GM12878 (cell line): ENCODE data around the gene DNAJC18. TPM values are rescaled to one million over a fixed set of nuclear protein-coding genes. Genes with fewer than 3 reads are reported as not detected.
A peak's percentile ranks its signal among the peaks of the same experiment; 100 is the strongest.

ENCODE experiments used
- ATAC-seq: fragments of 200-7000 bp; cut with Tn5 transposase; 3 replicates; pipeline ENCODE4 v1.9.1; 2020; ENCODE audit warnings: mild to moderate bottlenecking, moderate library complexity
- BruUV-seq: library from RNA; stranded (reverse); fragments of 400-500 nt; replicated peaks from 2 replicates; lab custom pipeline; 2021; lab: Mats Ljungman, UMichigan
- CTCF ChIA-PET: fragments of 300-600 bp; sonication (Branson Sonifier 250); formaldehyde crosslinking; extraction: SDS; loops from one replicate; lab custom pipeline; 2021; ENCODE audit warnings: inconsistent platforms; lab: Yijun Ruan, JAX
- POLR2A ChIA-PET: fragments of 350-600 bp; formaldehyde crosslinking; extraction: SDS; loops from one replicate; lab custom pipeline; 2021; ENCODE audit warnings: inconsistent platforms; lab: Charles Lee
- RAD21 ChIA-PET: fragments of 300-600 bp; sonication (Branson Sonifier 250); formaldehyde crosslinking; loops from one replicate; lab custom pipeline; 2023; ENCODE audit warnings: antibody characterized with exemption; ENCODE audit not compliant: unreplicated experiment; lab: Charles Lee
- SMC1A ChIA-PET: fragments of 300-600 bp; sonication (Branson Sonifier 250); formaldehyde crosslinking; loops from one replicate; lab custom pipeline; 2023; ENCODE audit not compliant: unreplicated experiment, uncharacterized antibody; lab: Charles Lee
- DNase-seq: peaks from one replicate; pipeline ENCODE4 v3.0.0-alpha.2; 2011; ENCODE audit warnings: low read depth, low spot score
- FAIRE-seq: peaks from 3 replicates; lab custom pipeline; 2011; peaks lifted over from hg19 to GRCh38; lab: Jason Lieb, UNC
- H2AFZ ChIP-seq: 2 replicates; pipeline ENCODE4 v1.6.0; 2011; ENCODE audit warnings: low read depth, low read length, control low read depth; ENCODE audit not compliant: control insufficient read depth
- H3K27ac ChIP-seq: 2 replicates; pipeline ENCODE4 v1.5.1; 2011; ENCODE audit warnings: control low read depth; ENCODE audit not compliant: control insufficient read depth, insufficient read depth
- H3K27me3 ChIP-seq, 2 experiments: replicated peaks in 1 of 2; 2 replicates each; pipeline versions ENCODE4 v1.6.0 to v1.6.1; 2011; ENCODE audit warnings: low read length in 1 of 2; ENCODE audit not compliant: control insufficient read depth in 2 of 2, insufficient read depth in 2 of 2
- H3K36me3 ChIP-seq, 2 experiments: 2 replicates each; pipeline ENCODE4 v1.5.1; 2011; ENCODE audit warnings: low read length in 1 of 2; ENCODE audit not compliant: control insufficient read depth in 2 of 2, insufficient read depth in 2 of 2
- H3K4me1 ChIP-seq: 2 replicates; pipeline ENCODE4 v1.6.1; 2011; ENCODE audit warnings: mild to moderate bottlenecking, low read length, moderate library complexity, mixed read lengths; ENCODE audit not compliant: control insufficient read depth, insufficient read depth
- H3K4me2 ChIP-seq: 2 replicates; pipeline ENCODE4 v1.6.0; 2011; ENCODE audit warnings: control low read depth; ENCODE audit not compliant: control insufficient read depth, insufficient read depth
- H3K4me3 ChIP-seq: fragments of 200-600 bp; sonication (generic); 2 replicates; pipeline ENCODE4 v1.5.1; 2016
- H3K79me2 ChIP-seq: 2 replicates; pipeline ENCODE4 v1.6.0; 2011; ENCODE audit warnings: low read length; ENCODE audit not compliant: control insufficient read depth, insufficient read depth
- H3K9ac ChIP-seq: 2 replicates; pipeline ENCODE4 v1.8.0; 2011; ENCODE audit warnings: low read length, control low read depth, mixed read lengths; ENCODE audit not compliant: control insufficient read depth, insufficient read depth
- H3K9me3 ChIP-seq: replicated peaks from 3 replicates; pipeline ENCODE4 v1.5.1; 2011; ENCODE audit warnings: mild to moderate bottlenecking, low read length; ENCODE audit not compliant: control insufficient read depth, insufficient read depth
- H4K20me1 ChIP-seq: 2 replicates; pipeline ENCODE4 v1.6.0; 2011; ENCODE audit not compliant: control insufficient read depth, insufficient read depth
- CBFB ChIP-seq: IDR thresholded peaks from 2 replicates; pipeline ENCODE4 v1.6.1; 2016; ENCODE audit warnings: antibody characterized with exemption, low read depth
- EED ChIP-seq: sonication (generic); IDR thresholded peaks from 2 replicates; pipeline ENCODE4 v1.6.1; 2016; ENCODE audit warnings: antibody characterized with exemption, low read depth
- EGR1 ChIP-seq, 2 experiments: IDR thresholded peaks; 1 replicate in 1 of 2; 2 replicates in 1 of 2; pipeline ENCODE4 v1.6.1; 2011 to 2012; ENCODE audit warnings: low read depth in 2 of 2, low read length in 2 of 2, borderline replicate concordance in 1 of 2, mild to moderate bottlenecking in 1 of 2, moderate library complexity in 1 of 2
- HCFC1 ChIP-seq: fragments of 150-350 bp; IDR thresholded peaks from 2 replicates; pipeline ENCODE4 v1.6.1; 2014; ENCODE audit warnings: low read length
- IKZF2 ChIP-seq, 2 experiments: fragments of 450-650 bp; IDR thresholded peaks; 2 replicates each; pipeline ENCODE4 v1.6.1; 2017; ENCODE audit warnings: mild to moderate bottlenecking in 2 of 2, moderate library complexity in 2 of 2
- IRF3 ChIP-seq: fragments of 450-650 bp; IDR thresholded peaks from 2 replicates; pipeline ENCODE4 v1.6.1; 2014; ENCODE audit warnings: mild to moderate bottlenecking
- MEF2B ChIP-seq: fragments of 450-650 bp; IDR thresholded peaks from 2 replicates; pipeline ENCODE4 v1.6.1; 2018; ENCODE audit warnings: mild to moderate bottlenecking, moderate library complexity; ENCODE audit not compliant: partially characterized antibody, poor library complexity, severe bottlenecking
- NFIC ChIP-seq: IDR thresholded peaks from 2 replicates; pipeline ENCODE4 v1.6.1; 2012; ENCODE audit warnings: low read depth, mild to moderate bottlenecking, inconsistent platforms, low read length, moderate library complexity
- NKRF ChIP-seq: fragments of 450-650 bp; conservative IDR thresholded peaks from 2 replicates; pipeline ENCODE4 v1.6.1; 2017; ENCODE audit warnings: mild to moderate bottlenecking, moderate library complexity
- PKNOX1 ChIP-seq: fragments of 450-650 bp; IDR thresholded peaks from 2 replicates; pipeline ENCODE4 v1.6.1; 2016; ENCODE audit warnings: mild to moderate bottlenecking
- RFX5 ChIP-seq: IDR thresholded peaks from 2 replicates; pipeline ENCODE4 v1.6.1; 2011; ENCODE audit warnings: low read depth, low read length, improper control_type of control experiment
- SMC3 ChIP-seq: IDR thresholded peaks from 2 replicates; pipeline ENCODE4 v1.6.1; 2011; ENCODE audit warnings: low read length, improper control_type of control experiment, borderline replicate concordance
- STAT3 ChIP-seq: IDR thresholded peaks from 2 replicates; pipeline ENCODE4 v1.6.1; 2011; ENCODE audit warnings: low read depth, low read length, improper control_type of control experiment
- WGBS: methylation state at CpG from one replicate; pipeline ENCODE4 v1.1.6; 2016; ENCODE audit warnings: low lambda C conversion rate; ENCODE audit not compliant: insufficient replicate concordance, insufficient coverage; ENCODE audit errors: missing lambda C conversion rate; 5-methylcytosine and 5-hydroxymethylcytosine counted together
- in situ Hi-C: fragments of 300-500 bp; cut with MboI; formaldehyde crosslinking; loops from 9 replicates; pipeline ENCODE4 v1.14.3; 2018; ENCODE audit warnings: mixed read lengths
- intact Hi-C: fragments of 100-400 bp; cut with micrococcal nuclease; formaldehyde crosslinking; loops from one replicate; pipeline ENCODE4 v1.14.2; 2022; ENCODE audit not compliant: unreplicated experiment
- polyA plus RNA-seq, 11 experiments: library from polyadenylated mRNA; depleted of rRNA in 4 of 11; unstranded in 6 of 11; stranded (reverse) in 5 of 11; fragments of >200 nt; fragmentation: Nextera tagmentation in 4 of 11; fragmentation: Illumina TruSeq in 1 of 11; extraction: Ambion mirVana in 4 of 11; extraction: Trizol in 1 of 11; gene quantifications; 1 replicate in 1 of 11; 2 replicates in 10 of 11; pipeline versions ENCODE4 v1.2.1 to v1.2.3, GENCODE V29; 2011 to 2016; ENCODE audit warnings: inconsistent platforms in 2 of 11, missing spikeins in 2 of 11, low read depth in 1 of 11
- total RNA-seq, 4 experiments: library from RNA; depleted of rRNA in 3 of 4; stranded (reverse); fragments of >200 nt in 3 of 4; fragmentation: Illumina TruSeq in 1 of 4; extraction: Trizol in 1 of 4; gene quantifications; 2 replicates each; pipeline versions ENCODE4 v1.2.1 to v1.2.3, GENCODE V29; 2013 to 2021

The DNAJC18 gene
- total and polyA plus RNA-seq, 10 of the 15 experiments (the other 5 are each of a cell fraction or from before 2014, with no cell fraction given) = 6.4 to 26.7 (median 17.7) TPM

GRCh38 chr5:139446956-139447779 is 7.8 kb upstream of the DNAJC18 start (continued):
- peak; percentile 89 for TF ChIP-seq MEF2B
- TF ChIP-seq PKNOX1 = peak; percentile 35; the same call in 1 of the 2 replicates
- peak; percentile 99 for TF ChIP-seq EED

- Histone ChIP-seq H3K4me2 (no peak overlapping the region), H2AFZ (no peak overlapping the region), H3K9me3 (no peaks in the 10 kb centered on the region; the same call in 1 of the 3 replicates), H3K9ac (no peak overlapping the region), H3K4me3 (no peak overlapping the region), H3K36me3 (no peaks in the 10 kb centered on the region), H3K27me3 (no peaks in the 10 kb centered on the region), H3K79me2 (no peaks in the 10 kb centered on the region), H3K27ac (no peak overlapping the region), H4K20me1 (no peaks in the 10 kb centered on the region), H3K4me1 (peaks cover 27% of the 10 kb centered on the region)
- ATAC-seq (no peak), FAIRE-seq (no peak), DNase-seq (no peak)
- RAD21 ChIA-PET = interaction anchor here (0.8 to 1.2 kb wide), 5 partner anchors 8 to 83 kb away, joined by 3 to 5 read pairs (median 4); no protein-coding TSS in a partner anchor
- SMC1A ChIA-PET = interaction anchor here (1.5 to 7.7 kb wide), 4 partner anchors 9 to 68 kb away, joined by 3 to 86 read pairs (median 22); partner anchors contain the start of gene DNAJC18
- 69% methylated on average over 7 of the region's 7 CpGs for WGBS
- BruUV-seq = no TSS peak
- in situ Hi-C loops = no loop called here
- intact Hi-C loops = loop anchor here (2.0 kb wide), 1 partner anchor 41 kb away; the partner anchor contains the start of gene SPATA24
- CTCF ChIA-PET = interaction anchor here (0.7 to 3.4 kb wide), 7 partner anchors 8 to 70 kb away, joined by 3 to 16 read pairs (median 7); no protein-coding TSS in a partner anchor
- POLR2A ChIA-PET = interaction anchor here (0.6 to 1.9 kb wide), 7 partner anchors 9 to 120 kb away, joined by 3 to 11 read pairs (median 4); partner anchors contain the start of gene SMIM33
- TF ChIP-seq IRF3 (no peak), HCFC1 (no peak), SMC3 (no peak), CBFB (no peak), EGR1 (IDR thresholded peaks at IDR 0.05; ENCODE audit: borderline replicate concordance in 1 of 2, low read depth in 2 of 2, low read length in 2 of 2) (no peak), STAT3 (no peak), IKZF2 (IDR thresholded peaks at IDR 0.05) (no peak), RFX5 (no peak), NKRF (no peak), NFIC (no peak)
Measured at GRCh38 chr5:139445325-139446170, 6.2 kb upstream of the DNAJC18 start.
